Measurements from ENCODE around the gene GPR183.

DNA sequence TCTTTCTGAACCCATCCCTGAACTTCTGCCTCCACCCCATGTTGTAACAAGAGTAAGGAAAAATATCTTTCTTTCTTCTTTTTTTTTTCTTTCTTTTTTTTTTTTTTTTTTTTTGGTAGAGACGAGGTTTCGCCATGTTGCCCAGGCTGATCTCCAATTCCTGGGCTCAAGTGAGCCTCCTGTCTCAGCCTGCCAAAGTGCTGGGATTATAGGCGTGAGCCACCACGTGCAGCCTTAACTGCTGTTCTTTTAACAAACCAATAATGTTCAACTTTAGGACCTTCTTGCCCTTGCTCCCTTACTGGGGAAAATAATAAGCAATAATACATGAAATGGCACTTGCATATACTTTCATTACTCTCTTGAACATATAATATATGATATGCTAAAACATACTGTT lies 19.6 kb downstream of the GPR183 start:
- TF ChIP-seq POLR2A (IDR thresholded peaks at IDR 0.05; ENCODE audit: low read depth) (no peak), EP300 (IDR thresholded peaks at IDR 0.05) (no peak)
- TF ChIP-seq, protein P1, sequence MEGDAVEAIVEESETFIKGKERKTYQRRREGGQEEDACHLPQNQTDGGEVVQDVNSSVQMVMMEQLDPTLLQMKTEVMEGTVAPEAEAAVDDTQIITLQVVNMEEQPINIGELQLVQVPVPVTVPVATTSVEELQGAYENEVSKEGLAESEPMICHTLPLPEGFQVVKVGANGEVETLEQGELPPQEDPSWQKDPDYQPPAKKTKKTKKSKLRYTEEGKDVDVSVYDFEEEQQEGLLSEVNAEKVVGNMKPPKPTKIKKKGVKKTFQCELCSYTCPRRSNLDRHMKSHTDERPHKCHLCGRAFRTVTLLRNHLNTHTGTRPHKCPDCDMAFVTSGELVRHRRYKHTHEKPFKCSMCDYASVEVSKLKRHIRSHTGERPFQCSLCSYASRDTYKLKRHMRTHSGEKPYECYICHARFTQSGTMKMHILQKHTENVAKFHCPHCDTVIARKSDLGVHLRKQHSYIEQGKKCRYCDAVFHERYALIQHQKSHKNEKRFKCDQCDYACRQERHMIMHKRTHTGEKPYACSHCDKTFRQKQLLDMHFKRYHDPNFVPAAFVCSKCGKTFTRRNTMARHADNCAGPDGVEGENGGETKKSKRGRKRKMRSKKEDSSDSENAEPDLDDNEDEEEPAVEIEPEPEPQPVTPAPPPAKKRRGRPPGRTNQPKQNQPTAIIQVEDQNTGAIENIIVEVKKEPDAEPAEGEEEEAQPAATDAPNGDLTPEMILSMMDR (IDR thresholded peaks at IDR 0.05) = no peak
